IMR-90 (cell line): ENCODE measurements around the gene ERN1. TPM values are rescaled to one million over a fixed set of nuclear protein-coding genes. Genes with fewer than 3 reads are reported as not detected.

ENCODE experiments used
- ATAC-seq: fragments of 200-7000 bp; cut with Tn5 transposase; 2 replicates; pipeline ENCODE4 v1.9.1; 2020; ENCODE audit warnings: low read depth, mild to moderate bottlenecking, moderate library complexity
- BruUV-seq: library from RNA; stranded (reverse); fragments of 400-500 nt; replicated peaks from 2 replicates; lab custom pipeline; 2021; lab: Mats Ljungman, UMichigan
- CTCF ChIA-PET: fragments of 300-600 bp; formaldehyde crosslinking; extraction: SDS; loops from one replicate; lab custom pipeline; 2021; ENCODE audit warnings: antibody characterized with exemption; lab: Yijun Ruan, JAX
- POLR2A ChIA-PET: fragments of 300-600 bp; sonication (Branson Sonifier 250); formaldehyde crosslinking; loops from one replicate; lab custom pipeline; 2022; ENCODE audit warnings: antibody characterized with exemption; ENCODE audit not compliant: unreplicated experiment; lab: Charles Lee
- DNase-seq: peaks from one replicate; pipeline ENCODE4 v3.0.0; 2013
- H2AFZ ChIP-seq: replicated peaks from 2 replicates; pipeline ENCODE3; 2013; ENCODE audit warnings: low read length, mild to moderate bottlenecking; ENCODE audit not compliant: poor library complexity
- H2AK5ac ChIP-seq: 2 replicates; pipeline ENCODE4 v1.6.1; 2013; ENCODE audit warnings: low read depth, low read length, inconsistent platforms
- H2AK9ac ChIP-seq: replicated peaks from 2 replicates; pipeline ENCODE3; 2013; ENCODE audit warnings: mild to moderate bottlenecking, low read depth, low read length, moderate library complexity; ENCODE audit not compliant: poor library complexity
- H2BK120ac ChIP-seq: 2 replicates; pipeline ENCODE4 v1.6.1; 2013; ENCODE audit warnings: low read depth, low read length, inconsistent platforms
- H2BK15ac ChIP-seq: 3 replicates; pipeline ENCODE4 v1.6.1; 2013; ENCODE audit warnings: low read depth, low read length, inconsistent platforms
- H2BK20ac ChIP-seq: 2 replicates; pipeline ENCODE4 v1.6.1; 2013; ENCODE audit warnings: low read depth, mild to moderate bottlenecking, inconsistent platforms, low read length, moderate library complexity
- H2BK5ac ChIP-seq: 2 replicates; pipeline ENCODE4 v1.6.1; 2013; ENCODE audit warnings: mild to moderate bottlenecking, low read depth, low read length, inconsistent platforms; ENCODE audit not compliant: poor library complexity, severe bottlenecking
- H3K14ac ChIP-seq: replicated peaks from 2 replicates; pipeline ENCODE4 v1.6.1; 2013; ENCODE audit warnings: low read depth, low read length, inconsistent platforms
- H3K18ac ChIP-seq: 2 replicates; pipeline ENCODE4 v1.6.1; 2013; ENCODE audit warnings: low read depth, low read length, control low read depth
- H3K23ac ChIP-seq: 2 replicates; pipeline ENCODE4 v1.6.1; 2013; ENCODE audit warnings: low read depth, low read length, inconsistent platforms
- H3K27ac ChIP-seq: 2 replicates; pipeline ENCODE4 v1.5.1; 2013; ENCODE audit warnings: mild to moderate bottlenecking, control low read depth, low read length; ENCODE audit not compliant: insufficient read depth
- H3K27me3 ChIP-seq: 2 replicates; pipeline ENCODE4 v1.6.1; 2013; ENCODE audit warnings: low read length; ENCODE audit not compliant: control insufficient read depth, insufficient read depth
- H3K36me3 ChIP-seq: 2 replicates; pipeline ENCODE4 v1.6.1; 2013; ENCODE audit warnings: low read length, mixed read lengths; ENCODE audit not compliant: control insufficient read depth, insufficient read depth
- H3K4ac ChIP-seq: 2 replicates; pipeline ENCODE4 v1.6.1; 2013; ENCODE audit warnings: low read depth, low read length, inconsistent platforms
- H3K4me1 ChIP-seq: 2 replicates; pipeline ENCODE4 v1.6.1; 2013; ENCODE audit warnings: low read length, mixed read lengths; ENCODE audit not compliant: control insufficient read depth, insufficient read depth
- H3K4me2 ChIP-seq: 2 replicates; pipeline ENCODE4 v1.6.1; 2013; ENCODE audit warnings: low read depth, mild to moderate bottlenecking, control low read depth, low read length, moderate library complexity
- H3K4me3 ChIP-seq: 2 replicates; pipeline ENCODE4 v1.5.1; 2013; ENCODE audit warnings: low read depth, mild to moderate bottlenecking, control low read depth, low read length, moderate library complexity; ENCODE audit not compliant: insufficient read depth
- H3K56ac ChIP-seq: 2 replicates; pipeline ENCODE4 v1.6.1; 2013; ENCODE audit warnings: low read length, inconsistent platforms; ENCODE audit not compliant: insufficient read depth; ENCODE audit errors: extremely low read depth
- H3K79me1 ChIP-seq, 2 experiments: 2 replicates each; pipeline ENCODE4 v1.6.1; 2013; ENCODE audit warnings: low read length in 2 of 2, inconsistent platforms in 1 of 2, low read depth in 1 of 2
- H3K9ac ChIP-seq: 2 replicates; pipeline ENCODE4 v1.6.1; 2013; ENCODE audit warnings: low read depth, low read length, control low read depth
- H3K9me1 ChIP-seq: 2 replicates; pipeline ENCODE4 v1.6.1; 2013; ENCODE audit warnings: low read length, inconsistent platforms; ENCODE audit not compliant: insufficient read depth
- H3K9me3 ChIP-seq: 2 replicates; pipeline ENCODE4 v1.6.1; 2013; ENCODE audit warnings: low read length; ENCODE audit not compliant: control insufficient read depth, insufficient read depth
- H4K20me1 ChIP-seq: 2 replicates; pipeline ENCODE4 v1.6.1; 2013; ENCODE audit warnings: low read length, inconsistent platforms; ENCODE audit not compliant: insufficient read depth
- H4K5ac ChIP-seq: 2 replicates; pipeline ENCODE4 v1.6.1; 2013; ENCODE audit warnings: mild to moderate bottlenecking, low read depth, low read length, control low read depth
- H4K8ac ChIP-seq, 2 experiments: 2 replicates each; pipeline ENCODE4 v1.6.1; 2013; ENCODE audit warnings: low read depth in 2 of 2, low read length in 2 of 2, control low read depth in 1 of 2, inconsistent platforms in 1 of 2
- H4K91ac ChIP-seq: 2 replicates; pipeline ENCODE4 v1.6.1; 2013; ENCODE audit warnings: low read depth, low read length, inconsistent platforms; ENCODE audit not compliant: insufficient read depth
- BHLHE40 ChIP-seq: fragments of 150-350 bp; IDR thresholded peaks from 2 replicates; pipeline ENCODE4 v1.6.1; 2016; ENCODE audit warnings: mild to moderate bottlenecking, low read depth, low read length
- FOS ChIP-seq: fragments of 150-350 bp; IDR thresholded peaks from 2 replicates; pipeline ENCODE4 v1.6.1; 2016; ENCODE audit warnings: low read depth, low read length
- MAZ ChIP-seq: IDR thresholded peaks from 2 replicates; pipeline ENCODE4 v1.6.1; 2012; ENCODE audit warnings: low read depth, mild to moderate bottlenecking, low read length, improper control_type of control experiment, moderate library complexity, borderline replicate concordance
- MXI1 ChIP-seq: IDR thresholded peaks from 2 replicates; pipeline ENCODE4 v1.6.1; 2012; ENCODE audit warnings: low read depth, mild to moderate bottlenecking, low read length, moderate library complexity, borderline replicate concordance
- NFE2L2 ChIP-seq: fragments of 150-350 bp; IDR thresholded peaks from 2 replicates; pipeline ENCODE4 v1.6.1; 2016; ENCODE audit warnings: low read depth, mild to moderate bottlenecking, low read length
- POLR2A ChIP-seq: IDR thresholded peaks from 2 replicates; pipeline ENCODE4 v1.6.1; 2012; ENCODE audit warnings: mild to moderate bottlenecking, low read depth, low read length
- RCOR1 ChIP-seq: IDR thresholded peaks from 2 replicates; pipeline ENCODE4 v1.6.1; 2012; ENCODE audit warnings: mild to moderate bottlenecking, low read length, improper control_type of control experiment; ENCODE audit not compliant: insufficient replicate concordance
- WGBS, 2 experiments: methylation state at CpG; one replicate each; pipeline versions ENCODE4 v1.1.5 to v1.1.7; 2013; ENCODE audit warnings: missing lambda C conversion rate in 2 of 2; ENCODE audit not compliant: insufficient read length in 1 of 2; ENCODE audit errors: extremely low coverage in 2 of 2; 5-methylcytosine and 5-hydroxymethylcytosine counted together
- dilution Hi-C: fragments of 300-500 bp; cut with HindIII; formaldehyde crosslinking; loops from one replicate; pipeline ENCODE4 v1.14.3; 2018; ENCODE audit warnings: low sequenced_read_pairs; ENCODE audit not compliant: unreplicated experiment
- in situ Hi-C: fragments of 300-500 bp; cut with MboI; formaldehyde crosslinking; loops from 3 replicates; pipeline ENCODE4 v1.14.3; 2019; ENCODE audit warnings: low sequenced_read_pairs, inconsistent platforms, mixed read lengths
- intact Hi-C: fragments of 100-400 bp; cut with micrococcal nuclease; formaldehyde crosslinking; loops from 2 replicates; pipeline ENCODE4 v1.10.0; 2022
- polyA plus RNA-seq, 3 experiments: library from polyadenylated mRNA; depleted of rRNA; stranded (reverse); fragments of >200 nt; gene quantifications; 2 replicates each; pipeline ENCODE4 v1.2.3, GENCODE V29; 2012; ENCODE audit warnings: low replicate concordance in 1 of 3
- total RNA-seq: library from RNA; depleted of rRNA; stranded (reverse); fragments of >200 nt; gene quantifications from 2 replicates; pipeline ENCODE4 v1.2.3, GENCODE V29; 2012
- TF ChIP-seq, protein P1 (sequence below): conservative IDR thresholded peaks from 2 replicates; pipeline ENCODE4 v1.5.1; 2012; ENCODE audit warnings: mild to moderate bottlenecking, low read depth, low read length, improper control_type of control experiment

Gene ERN1
- total and polyA plus RNA-seq, 2 of the 4 experiments (the other 2 are of a cell fraction), result 2.7 to 4.1 TPM

DNA sequence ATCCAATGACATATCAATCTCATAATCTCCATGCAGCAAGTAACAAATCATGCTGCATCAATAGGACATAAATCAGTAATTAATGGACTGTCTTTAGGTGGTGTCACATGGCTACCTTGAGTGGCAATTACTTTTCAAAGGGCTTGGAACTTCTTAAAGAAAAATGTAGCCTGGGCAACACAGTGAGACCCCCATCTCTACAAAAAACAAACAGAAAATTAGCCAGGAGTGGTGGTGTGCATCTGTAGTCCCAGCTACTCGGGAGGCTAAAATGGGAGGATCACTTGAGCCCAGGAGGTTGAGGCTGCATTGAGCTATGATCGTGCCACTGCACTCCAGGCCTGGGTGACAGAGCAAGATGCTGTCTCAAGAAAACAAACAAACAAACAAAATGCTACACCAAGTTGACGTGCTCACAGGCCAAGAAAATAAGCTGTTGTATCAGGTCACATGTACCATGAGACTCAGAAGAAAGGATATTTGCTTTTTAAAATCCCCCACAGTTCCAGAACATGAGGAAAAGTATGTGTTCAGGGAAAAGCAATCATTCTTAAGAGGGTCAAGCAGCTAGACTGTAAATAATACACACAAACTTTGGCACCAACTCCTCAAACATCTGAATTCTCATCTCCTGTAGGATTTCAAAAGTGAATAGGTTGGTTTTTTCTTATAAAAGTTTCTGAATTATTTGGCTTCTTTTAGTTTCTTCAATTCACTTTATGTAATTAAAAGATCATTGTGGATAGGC, 23.8 kb upstream of the ERN1 start:
- dilution Hi-C loops, result no loop called here
- ChIA-PET POLR2A (no interaction called here), CTCF (interaction anchor here (0.6 kb wide), 1 partner anchor 127 kb away, joined by 3 read pairs; no protein-coding TSS in a partner anchor)
- no peak overlapping the region for H2BK120ac ChIP-seq
- no peak overlapping the region for H3K4ac ChIP-seq
- H4K91ac ChIP-seq, result no peak overlapping the region
- no peak overlapping the region for H3K4me3 ChIP-seq
- H3K27ac ChIP-seq, result no peak overlapping the region
- ATAC-seq, result no peak
- intact Hi-C loops, result no loop called here
- H3K23ac ChIP-seq, result no peak overlapping the region
- H3K4me1 ChIP-seq, result peaks cover 11% of the 10 kb centered on the region
- peaks cover 6% of the 10 kb centered on the region for H3K9me1 ChIP-seq
- no peak overlapping the region for H2BK5ac ChIP-seq
- H2AK9ac ChIP-seq, result no peak overlapping the region
- no peak overlapping the region for H2BK20ac ChIP-seq
- H4K8ac ChIP-seq, result no peak overlapping the region
- H2BK15ac ChIP-seq, result no peak overlapping the region
- no peaks in the 10 kb centered on the region for H3K27me3 ChIP-seq
- no peak overlapping the region for H3K14ac ChIP-seq
- no peak overlapping the region for H2AFZ ChIP-seq
- no peak overlapping the region for H3K56ac ChIP-seq
- no CpG with 5 or more reads among the region's 3 CpGs for WGBS, 2 experiments
- H4K20me1 ChIP-seq, result 0 out of 2 replicates have a peak, but pooled peaks cover under 1% of the 10 kb centered on the region
- TF ChIP-seq MXI1, result no peak
- TF ChIP-seq FOS, result no peak
- TF ChIP-seq NFE2L2, result no peak
- TF ChIP-seq, protein P1, sequence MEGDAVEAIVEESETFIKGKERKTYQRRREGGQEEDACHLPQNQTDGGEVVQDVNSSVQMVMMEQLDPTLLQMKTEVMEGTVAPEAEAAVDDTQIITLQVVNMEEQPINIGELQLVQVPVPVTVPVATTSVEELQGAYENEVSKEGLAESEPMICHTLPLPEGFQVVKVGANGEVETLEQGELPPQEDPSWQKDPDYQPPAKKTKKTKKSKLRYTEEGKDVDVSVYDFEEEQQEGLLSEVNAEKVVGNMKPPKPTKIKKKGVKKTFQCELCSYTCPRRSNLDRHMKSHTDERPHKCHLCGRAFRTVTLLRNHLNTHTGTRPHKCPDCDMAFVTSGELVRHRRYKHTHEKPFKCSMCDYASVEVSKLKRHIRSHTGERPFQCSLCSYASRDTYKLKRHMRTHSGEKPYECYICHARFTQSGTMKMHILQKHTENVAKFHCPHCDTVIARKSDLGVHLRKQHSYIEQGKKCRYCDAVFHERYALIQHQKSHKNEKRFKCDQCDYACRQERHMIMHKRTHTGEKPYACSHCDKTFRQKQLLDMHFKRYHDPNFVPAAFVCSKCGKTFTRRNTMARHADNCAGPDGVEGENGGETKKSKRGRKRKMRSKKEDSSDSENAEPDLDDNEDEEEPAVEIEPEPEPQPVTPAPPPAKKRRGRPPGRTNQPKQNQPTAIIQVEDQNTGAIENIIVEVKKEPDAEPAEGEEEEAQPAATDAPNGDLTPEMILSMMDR, result no peak
- TF ChIP-seq MAZ, result no peak
- TF ChIP-seq POLR2A, result no peak
- TF ChIP-seq RCOR1, result no peak
- no peak for TF ChIP-seq BHLHE40
- no peak overlapping the region for H3K18ac ChIP-seq
- no peaks in the 10 kb centered on the region for H3K9me3 ChIP-seq
- no TSS peak for BruUV-seq
- H2AK5ac ChIP-seq, result no peak overlapping the region
- in situ Hi-C loops, result no loop called here
- H3K4me2 ChIP-seq, result no peak overlapping the region
- DNase-seq, result no peak
- H3K36me3 ChIP-seq, result peaks cover 6% of the 10 kb centered on the region; the same call in 1 of the 2 replicates
- H4K5ac ChIP-seq, result no peak overlapping the region
- peaks cover 0 to 1% of the 10 kb centered on the region in 2 experiments; a peak in 1 of 4 replicates for H3K79me1 ChIP-seq
- no peak overlapping the region for H3K9ac ChIP-seq
